Spleen (tissue), 7 donors: Measurements from ENCODE around the gene DAAM2.

Experiments
- CTCF ChIP-seq, 11 experiments: fragments of 200-600 bp in 7 of 11; fragments of 450-650 bp in 4 of 11; sonication (generic) in 4 of 11; IDR thresholded peaks in 8 of 11; conservative IDR thresholded peaks in 3 of 11; 1 replicate in 7 of 11; 2 replicates in 4 of 11; pipeline versions ENCODE4 v1.4.0 to v1.8.0; 2016 to 2021; ENCODE audit warnings: antibody characterized with exemption in 11 of 11, inconsistent platforms in 4 of 11, mild to moderate bottlenecking in 1 of 11
- POLR2A ChIP-seq, 3 donors: fragments of 450-650 bp; IDR thresholded peaks; one replicate each; pipeline ENCODE4 v1.5.1; 2017; ENCODE audit warnings: antibody characterized with exemption in 3 of 3, mild to moderate bottlenecking in 1 of 3
- donor health status: DM: no; HTN: no; CAD: no; lungs with moderate emphysema.
- donor health status: DM: no; HTN: no; CAD: no.
- donor health status: DM: no; HTN: no; CAD: no.

DNA sequence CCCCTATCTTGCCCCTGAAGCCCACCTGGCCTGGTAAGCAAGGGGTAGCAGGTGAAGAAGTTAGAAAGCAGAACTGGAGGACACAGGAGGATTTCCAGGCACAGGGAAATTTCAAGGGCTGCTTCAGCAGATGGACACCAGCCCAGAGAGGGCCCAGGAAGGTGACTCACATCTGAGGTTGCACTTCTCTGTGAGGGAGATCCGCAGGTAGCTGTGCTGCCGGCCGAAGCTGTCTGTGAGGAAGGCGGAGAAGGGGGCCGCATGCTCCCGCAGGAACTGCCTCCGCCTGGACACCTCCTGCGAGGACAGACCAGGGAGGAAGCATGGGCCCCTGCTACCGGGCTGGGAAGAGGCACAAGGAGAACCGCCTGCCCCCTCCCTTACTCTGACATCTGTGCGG is 135.0 kb downstream of the DAAM2 start:
- TF ChIP-seq CTCF (IDR thresholded peaks at IDR 0.05 in 8 of 11, conservative IDR thresholded peaks at IDR 0.05 in 3 of 11) (no peak), POLR2A (IDR thresholded peaks at IDR 0.05) (no peak)
